ENCODE data around the gene SLC11A1.

SLC11A1 gene

DNA sequence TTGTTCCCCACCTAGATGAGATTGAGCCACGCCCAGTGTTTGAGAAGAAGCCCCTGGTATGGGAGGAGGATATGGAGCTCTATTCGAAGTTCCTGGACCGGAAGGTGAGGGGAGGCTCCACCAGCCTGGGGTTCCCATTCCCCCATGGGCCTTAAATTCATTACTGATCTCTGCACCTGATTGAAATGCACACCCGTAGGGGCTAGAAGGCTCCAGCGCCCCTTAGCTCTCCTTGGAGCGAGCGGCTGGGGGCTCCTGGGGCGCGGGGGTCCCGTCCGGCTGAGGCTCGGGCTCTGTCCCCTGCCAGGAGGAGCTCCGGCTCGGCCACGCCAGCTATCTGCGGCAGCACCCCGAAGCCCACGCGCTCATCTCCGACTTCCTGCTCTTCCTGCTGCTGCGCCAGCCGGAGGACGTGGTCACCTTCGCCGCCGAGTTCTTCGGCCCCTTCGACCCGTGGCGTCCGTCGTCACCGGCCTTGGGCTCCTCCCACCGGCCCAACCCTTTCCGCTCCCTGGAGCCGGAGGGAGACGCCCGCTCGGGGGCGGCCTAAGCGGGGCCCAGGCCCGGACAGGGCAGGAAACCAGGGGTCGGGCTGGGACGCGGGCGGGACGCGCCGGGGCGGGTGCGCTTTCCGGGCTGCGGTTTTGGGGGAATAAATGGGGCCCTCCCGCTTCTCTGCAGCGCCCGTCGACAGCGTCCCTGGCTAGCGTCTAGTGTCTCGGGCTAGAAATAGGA is 14.5 kb upstream of the SLC11A1 start:
- peak; percentile 84 for DNase-seq (ENCODE audit: low spot score)

DNA sequence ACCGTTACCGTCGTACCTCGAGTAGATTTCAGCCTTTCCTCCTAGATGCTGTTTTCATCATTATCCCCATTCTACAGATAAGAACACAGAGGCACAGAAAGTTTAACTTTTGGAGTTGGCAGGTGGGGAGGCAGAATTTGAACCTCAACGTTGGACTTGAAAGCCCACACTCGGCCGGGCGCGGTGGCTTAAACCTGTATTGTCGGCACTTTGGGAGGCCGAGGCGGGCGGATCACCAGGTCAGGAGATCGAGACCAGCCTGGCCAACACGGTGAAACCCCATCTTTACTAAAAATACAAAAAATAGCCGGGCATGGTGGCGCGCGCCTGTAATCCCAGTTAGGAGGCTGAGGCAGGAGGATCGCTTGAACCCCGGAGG is 13.9 kb upstream of the SLC11A1 start:
- DNase-seq (ENCODE audit: low spot score), result no peak

DNA sequence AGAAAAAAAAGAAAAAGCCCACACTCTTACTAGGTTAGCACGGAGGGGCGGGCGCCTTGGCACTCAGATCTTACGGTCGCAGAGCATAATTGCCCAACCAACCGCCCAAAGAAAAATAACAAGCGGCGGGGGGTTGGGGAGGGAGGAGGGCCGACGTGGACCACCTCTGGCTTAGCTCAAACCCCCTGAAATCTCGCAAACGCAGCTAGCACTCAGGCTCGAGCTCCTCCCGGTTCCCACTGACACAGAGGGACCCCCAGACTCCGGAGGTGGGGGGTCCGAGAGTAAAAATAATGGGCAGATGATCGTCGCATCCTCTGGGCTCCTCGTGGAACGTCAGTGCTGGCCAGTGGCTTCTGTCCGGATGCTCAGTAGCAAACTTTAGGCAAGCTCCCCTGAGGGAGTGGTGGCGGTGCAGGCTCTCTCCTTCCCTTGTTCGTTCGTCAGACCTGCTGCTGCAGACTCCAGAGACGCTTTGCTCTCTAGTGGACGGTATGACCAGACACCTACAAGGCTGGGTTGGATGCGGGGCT is 13.4 kb upstream of the SLC11A1 start:
- DNase-seq (ENCODE audit: low spot score), result no peak

DNA sequence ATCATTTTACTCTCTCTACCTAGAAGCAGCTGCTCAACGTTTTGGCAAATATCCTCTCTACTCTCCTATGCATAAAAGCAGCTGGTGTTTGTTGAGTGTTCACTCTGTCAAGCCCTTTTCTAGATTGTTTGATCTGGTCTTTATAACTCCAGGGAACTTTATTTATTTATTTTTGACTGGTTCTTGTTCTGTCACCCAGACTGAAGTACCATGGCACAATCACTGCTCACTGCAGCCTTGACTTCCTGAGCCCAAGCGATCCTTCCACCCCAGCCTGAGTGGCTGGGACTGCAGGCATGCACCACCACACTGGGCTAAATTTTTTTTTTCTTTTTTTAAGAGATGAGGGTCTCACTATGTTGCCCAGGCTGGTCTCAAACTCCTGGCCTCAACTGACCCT is 12.7 kb upstream of the SLC11A1 start:
- DNase-seq (ENCODE audit: low spot score), result no peak

DNA sequence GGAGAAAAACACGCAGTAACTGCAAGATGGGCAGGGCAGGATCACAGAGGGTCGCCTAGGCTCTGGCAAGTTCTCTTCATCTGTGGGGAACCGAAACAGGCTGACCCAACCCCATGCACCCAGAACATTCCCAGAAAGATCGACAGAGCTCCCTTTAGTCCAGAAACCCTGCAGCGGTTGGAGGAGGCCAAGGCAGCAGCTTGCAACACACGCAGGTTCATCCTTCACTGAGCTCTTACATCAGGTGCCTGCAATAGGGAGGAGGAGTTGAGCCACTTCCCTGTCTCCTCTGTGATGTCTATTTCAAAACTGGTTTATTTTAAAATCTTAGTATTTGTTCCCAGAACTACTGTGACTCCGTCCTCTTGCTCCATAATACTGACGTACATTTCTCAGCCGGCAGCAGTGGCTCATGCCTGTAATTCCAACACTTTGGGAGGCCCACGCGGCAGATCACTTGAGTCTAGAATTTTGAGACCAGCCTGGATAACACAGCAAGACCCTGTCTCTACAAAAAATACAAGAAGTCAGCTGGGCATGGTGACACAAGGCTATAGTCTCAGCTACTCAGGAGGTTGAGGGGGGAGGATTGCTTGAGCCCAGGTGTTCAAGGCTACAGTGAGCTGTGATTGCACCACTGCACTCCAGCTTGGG is 11.5 kb upstream of the SLC11A1 start:
- DNase-seq (ENCODE audit: low spot score), result peak; percentile 62

DNA sequence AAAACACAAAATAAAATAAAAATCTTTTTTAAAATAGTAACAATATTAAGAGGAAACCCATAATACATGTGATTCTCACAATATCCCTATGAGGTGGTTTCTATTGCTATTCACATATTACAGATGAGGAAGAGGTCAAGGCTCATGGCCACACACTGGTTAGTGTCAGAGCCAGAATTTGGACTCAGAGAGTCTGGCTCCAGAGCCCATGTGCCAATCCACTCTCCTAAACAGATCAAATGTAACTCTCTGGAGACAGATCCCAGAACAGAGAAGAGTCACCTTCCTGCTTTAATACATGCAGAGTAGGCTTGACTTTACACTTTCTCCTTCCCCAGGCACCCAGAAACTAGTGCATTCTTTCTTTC is 10.1 kb upstream of the SLC11A1 start:
- DNase-seq (ENCODE audit: low spot score), result no peak

DNA sequence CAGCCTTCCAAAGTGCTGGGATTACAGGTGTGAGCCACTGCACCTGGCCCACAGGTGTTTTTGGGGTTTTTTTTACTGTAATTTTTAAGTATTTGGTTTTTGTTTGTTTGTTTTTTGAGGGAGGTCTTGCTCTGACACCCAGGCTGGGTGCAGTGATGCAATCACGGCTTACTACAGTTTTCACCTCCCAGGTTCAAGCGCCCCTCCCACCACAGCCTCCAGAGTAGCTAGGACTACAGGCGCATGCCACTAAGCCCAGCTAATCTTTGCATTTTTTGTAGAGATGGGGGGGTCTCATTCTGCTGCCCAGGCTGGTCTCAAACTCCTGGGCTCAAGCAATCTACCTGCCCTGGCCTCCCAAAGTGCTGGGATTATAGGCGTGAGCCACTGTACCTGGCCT is 7.3 kb upstream of the SLC11A1 start:
- no peak for DNase-seq (ENCODE audit: low spot score)

DNA sequence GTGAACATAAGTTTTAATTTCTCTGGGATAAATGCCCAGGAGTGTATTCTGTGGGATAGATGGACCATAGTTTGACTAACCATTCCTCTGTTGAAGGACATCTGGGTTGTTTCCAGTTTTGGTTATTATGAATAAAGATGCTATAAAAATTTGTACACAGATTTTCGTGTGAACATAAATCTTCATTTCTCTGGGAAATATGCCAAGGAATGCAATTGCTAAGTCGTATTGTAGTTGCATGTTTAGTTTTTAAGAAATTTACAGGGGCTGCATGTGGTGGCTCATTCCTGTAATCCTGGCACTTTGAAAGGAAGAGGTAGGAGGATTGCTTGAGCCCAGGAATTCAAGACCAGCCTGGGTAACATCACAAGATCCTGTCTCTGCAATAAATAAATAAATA is 6.9 kb upstream of the SLC11A1 start:
- no peak for DNase-seq (ENCODE audit: low spot score)

DNA sequence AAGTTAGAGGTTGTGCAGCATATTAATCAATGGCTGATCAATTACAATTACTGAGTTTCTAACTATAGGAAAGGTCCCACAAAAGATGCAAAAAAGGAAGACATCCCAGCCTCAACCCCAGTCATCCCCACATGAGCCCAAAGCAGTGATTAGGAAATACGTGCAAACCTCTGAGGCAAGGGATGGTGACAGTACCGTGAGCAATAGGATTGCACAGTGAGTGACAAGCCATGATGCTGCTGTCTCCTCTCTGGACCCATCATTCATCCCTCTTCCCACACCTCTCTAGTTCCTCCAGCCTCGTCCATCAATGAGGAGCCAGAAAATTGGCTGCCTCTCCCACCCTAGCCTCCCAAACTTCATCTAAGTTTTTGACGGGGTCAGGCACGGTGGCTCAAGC is 4.0 kb upstream of the SLC11A1 start:
- no peak for DNase-seq (ENCODE audit: low spot score)

DNA sequence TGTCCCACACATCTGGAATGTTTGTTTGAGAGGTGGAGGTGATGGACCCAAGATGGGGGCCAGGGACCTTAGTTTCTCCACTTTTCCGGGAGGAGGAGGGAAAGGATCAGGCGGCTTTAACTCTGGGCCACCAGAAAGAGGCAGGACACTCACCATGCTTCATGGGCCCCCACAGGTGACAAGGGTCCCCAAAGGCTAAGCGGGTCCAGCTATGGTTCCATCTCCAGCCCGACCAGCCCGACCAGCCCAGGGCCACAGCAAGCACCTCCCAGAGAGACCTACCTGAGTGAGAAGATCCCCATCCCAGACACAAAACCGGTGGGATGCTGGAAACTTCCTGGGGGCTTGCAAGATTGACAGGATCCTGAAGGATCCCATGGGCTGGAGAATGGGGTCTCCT is 712 bp downstream of the SLC11A1 start:
- DNase-seq (ENCODE audit: low spot score), result no peak

DNA sequence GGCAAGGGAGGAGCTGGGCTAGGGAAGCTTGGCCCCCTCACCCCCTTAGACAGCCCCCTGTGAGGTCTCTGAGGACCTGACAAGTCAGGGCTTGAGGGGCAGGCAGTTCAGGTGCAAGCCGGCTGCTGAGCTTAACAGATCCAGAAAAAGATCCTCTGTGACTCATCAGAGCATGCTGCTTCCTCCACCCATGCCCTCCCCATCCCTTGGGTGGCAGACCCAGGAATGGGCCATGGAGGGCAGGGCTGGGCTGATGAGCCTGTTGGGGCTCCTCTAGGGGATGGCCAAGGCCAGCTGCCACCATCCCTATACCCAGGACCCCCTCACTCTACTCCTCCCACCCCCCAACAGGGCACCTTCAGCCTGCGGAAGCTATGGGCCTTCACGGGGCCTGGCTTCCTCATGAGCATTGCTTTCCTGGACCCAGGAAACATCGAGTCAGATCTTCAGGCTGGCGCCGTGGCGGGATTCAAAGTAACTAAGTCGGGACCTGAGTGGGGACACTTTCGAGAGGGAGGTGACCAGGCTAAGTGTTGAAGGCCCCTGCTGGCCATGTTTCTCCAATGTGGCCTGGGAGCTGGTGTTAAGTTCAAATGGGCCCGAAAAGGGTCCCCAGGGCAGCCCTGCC is 1.9 kb downstream of the SLC11A1 start:
- no peak for DNase-seq (ENCODE audit: low spot score)

DNA sequence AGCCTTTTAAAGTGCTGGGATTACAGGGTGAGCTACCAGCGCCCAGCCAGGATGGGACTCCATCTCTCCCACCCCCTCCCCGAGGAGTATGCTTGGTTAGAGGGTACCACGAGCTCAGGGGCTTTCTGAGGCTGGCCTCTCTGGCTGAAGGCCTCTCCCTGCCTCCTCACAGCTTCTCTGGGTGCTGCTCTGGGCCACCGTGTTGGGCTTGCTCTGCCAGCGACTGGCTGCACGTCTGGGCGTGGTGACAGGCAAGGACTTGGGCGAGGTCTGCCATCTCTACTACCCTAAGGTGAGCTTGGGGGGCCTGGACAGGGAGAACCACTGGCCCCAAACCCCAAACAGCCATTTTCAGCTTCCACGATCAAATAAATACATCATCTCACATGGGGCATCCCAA is 2.9 kb downstream of the SLC11A1 start:
- DNase-seq (ENCODE audit: low spot score), result no peak

DNA sequence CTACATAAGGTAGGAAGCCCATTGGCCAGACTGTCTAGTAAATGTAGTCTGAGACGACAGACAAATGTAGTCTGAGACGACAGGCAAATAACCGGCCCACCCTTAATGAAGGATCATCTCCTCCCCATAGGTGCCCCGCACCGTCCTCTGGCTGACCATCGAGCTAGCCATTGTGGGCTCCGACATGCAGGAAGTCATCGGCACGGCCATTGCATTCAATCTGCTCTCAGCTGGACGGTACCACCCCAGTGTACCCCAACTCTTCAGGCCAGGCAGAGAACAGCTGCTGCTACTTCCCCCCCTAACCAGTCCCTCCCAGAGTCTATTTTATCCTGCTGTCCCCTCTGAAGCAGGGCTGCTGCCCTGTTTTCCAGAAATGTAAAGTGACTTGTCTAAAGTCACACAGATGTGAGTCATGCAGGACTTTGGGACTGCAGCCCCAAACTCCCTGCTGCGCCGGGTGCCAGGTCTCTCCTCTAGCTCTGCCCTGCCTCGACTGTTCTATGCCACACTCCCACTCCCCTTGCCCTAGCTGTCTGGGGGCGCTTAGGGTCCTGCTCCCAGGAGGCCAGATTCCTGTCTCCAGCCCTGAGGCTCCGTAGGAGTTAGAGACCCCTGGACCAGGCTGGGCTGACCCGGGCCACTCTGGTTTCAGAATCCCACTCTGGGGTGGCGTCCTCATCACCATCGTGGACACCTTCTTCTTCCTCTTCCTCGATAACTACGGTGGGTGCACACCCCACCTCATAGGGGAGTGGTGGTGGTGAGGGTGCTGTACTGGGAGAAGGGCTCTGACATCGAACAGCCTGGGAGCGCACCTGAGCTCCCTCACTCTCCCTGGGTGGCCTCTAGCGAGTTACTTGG is 4.7 kb downstream of the SLC11A1 start:
- DNase-seq (ENCODE audit: low spot score), result no peak

DNA sequence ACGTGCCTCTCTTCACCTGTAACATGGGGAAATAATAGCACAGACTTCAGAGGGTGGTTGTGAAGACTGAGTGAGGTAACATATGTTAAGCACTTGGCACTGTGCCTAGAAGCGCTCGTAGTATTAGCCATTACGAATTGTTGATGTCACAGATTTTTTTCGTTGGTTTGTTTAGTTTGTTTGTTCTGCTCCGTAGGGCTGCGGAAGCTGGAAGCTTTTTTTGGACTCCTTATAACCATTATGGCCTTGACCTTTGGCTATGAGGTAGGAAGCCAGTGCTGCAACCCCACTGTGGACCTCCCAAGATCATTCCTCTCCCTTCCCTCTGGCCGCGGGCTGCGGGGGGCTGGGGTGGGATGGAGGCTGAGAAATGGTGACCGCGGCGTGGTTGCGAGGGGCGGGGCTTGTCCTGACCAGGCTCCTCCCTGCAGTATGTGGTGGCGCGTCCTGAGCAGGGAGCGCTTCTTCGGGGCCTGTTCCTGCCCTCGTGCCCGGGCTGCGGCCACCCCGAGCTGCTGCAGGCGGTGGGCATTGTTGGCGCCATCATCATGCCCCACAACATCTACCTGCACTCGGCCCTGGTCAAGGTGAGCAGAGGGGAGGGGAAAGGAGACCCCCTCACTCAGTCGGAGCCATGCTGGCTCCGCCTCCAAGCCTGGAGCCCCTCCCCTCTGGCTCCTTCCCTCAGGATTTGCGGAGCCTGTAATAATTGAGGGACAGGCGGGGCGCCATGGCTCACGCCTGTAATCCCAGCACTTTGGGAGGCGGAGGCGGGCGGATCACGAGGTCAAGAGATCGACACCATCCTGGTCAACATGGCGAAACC is 5.5 kb downstream of the SLC11A1 start:
- peak; percentile 21 for DNase-seq (ENCODE audit: low spot score)

DNA sequence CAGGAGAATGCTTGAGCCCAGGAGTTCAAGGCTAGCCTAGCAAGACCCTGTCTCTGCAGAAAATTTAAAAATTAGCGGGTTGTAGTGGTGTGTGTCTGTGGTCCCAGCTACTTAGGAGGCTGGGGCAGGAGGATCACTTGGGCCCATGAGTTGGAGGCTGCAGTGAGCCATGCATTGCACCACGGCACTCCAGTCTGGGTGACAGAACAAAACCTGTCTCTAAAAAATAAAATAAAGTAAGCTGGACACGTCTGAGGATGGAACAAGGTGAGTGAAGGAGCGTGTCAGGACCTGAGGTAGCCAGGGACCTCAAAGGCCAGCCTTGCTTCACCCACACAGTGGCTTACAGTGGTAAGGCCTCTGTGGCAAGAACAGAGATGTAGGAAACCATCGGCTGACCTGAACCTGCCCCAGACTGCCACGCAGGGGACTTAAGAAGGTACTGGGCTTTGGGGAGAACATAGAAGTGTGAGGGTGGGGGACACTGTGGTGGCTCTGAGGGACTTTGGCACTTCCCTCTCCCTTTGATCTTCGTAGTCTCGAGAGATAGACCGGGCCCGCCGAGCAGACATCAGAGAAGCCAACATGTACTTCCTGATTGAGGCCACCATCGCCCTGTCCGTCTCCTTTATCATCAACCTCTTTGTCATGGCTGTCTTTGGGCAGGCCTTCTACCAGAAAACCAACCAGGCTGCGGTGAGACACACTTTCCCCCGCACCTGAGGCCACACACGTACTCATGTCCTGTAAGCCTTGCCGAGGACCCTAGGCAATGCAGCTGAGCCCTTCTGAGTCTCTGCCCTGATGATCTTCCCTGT is 7.5 kb downstream of the SLC11A1 start:
- DNase-seq (ENCODE audit: low spot score), result no peak

DNA sequence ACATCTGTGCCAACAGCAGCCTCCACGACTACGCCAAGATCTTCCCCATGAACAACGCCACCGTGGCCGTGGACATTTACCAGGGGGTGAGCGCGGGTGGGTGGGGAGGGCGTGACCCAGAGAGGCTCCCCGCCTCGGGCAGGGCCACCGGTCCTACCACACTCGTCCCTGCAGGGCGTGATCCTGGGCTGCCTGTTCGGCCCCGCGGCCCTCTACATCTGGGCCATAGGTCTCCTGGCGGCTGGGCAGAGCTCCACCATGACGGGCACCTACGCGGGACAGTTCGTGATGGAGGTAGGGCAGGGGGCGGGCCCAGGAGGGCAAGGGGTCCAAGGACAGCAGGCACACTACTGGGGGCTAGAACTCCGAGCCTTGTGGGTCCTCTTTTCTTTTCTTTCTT is 9.1 kb downstream of the SLC11A1 start:
- no peak for DNase-seq (ENCODE audit: low spot score)

DNA sequence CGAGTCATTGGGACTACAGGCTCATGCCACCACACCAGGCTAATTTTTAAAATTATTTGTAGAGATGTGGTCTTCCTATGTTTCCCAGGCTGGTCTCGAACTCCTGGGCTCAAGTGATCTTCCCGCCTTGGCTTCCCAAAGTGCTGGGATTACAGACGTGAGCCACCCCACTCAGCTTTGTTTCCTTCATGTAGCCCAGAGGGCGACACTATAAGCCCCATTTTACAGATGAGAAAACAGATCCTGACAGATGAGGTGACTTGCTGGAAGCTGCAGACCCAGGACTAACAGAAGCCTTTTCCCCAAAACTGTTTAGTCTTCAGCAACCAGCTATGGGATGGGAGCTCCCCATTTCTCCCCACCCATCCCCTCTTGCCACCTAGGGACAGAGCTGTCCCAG is 10.4 kb downstream of the SLC11A1 start:
- no peak for DNase-seq (ENCODE audit: low spot score)

DNA sequence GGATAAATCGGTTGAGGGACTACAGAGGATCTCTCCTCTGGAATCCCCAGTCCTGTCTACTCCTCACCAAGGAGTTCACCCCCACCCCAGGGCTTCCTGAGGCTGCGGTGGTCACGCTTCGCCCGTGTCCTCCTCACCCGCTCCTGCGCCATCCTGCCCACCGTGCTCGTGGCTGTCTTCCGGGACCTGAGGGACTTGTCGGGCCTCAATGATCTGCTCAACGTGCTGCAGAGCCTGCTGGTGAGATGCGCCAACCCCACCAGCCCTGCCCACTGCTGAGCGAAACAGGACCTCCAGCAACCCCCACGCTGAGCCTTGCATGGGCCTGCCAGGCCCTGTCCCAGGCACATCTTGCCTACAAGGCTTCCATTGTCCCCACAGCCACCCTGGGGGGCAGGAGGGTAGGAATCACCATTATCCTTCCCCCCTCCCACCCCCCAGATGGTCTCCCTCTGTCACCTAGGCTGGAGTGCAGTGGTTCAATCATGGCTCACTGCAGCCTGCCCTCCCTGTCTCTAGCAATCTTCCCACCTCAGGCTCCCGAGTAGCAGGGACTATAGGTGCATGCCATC is 10.9 kb downstream of the SLC11A1 start:
- DNase-seq (ENCODE audit: low spot score), result no peak

DNA sequence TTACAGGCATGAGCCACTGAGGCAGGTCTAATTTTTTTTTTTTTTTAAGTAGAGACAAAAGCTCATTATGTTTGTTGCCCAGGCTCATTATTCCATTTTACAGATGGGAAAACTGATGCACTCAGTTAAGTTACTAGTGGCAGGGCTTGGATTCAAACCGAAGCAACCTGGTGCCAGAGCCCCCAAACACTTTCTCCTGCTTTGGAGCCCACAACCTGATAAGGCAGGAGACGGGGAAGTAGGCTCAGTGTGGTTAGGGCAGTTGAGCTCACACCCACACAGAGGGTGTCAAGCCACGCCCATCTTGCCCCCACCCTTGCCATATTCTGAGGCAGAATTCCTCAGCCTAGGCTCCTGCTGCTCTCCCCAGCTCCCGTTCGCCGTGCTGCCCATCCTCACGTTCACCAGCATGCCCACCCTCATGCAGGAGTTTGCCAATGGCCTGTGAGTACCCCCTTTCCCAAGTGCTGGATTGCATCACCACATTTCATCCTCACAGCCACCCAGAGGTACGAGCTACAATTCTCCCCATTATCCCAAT is 11.7 kb downstream of the SLC11A1 start:
- no peak for DNase-seq (ENCODE audit: low spot score)

Data from Ammon's horn (tissue), 1 donor.